ENCODE results near the gene HGFAC.

HGFAC gene

DNA sequence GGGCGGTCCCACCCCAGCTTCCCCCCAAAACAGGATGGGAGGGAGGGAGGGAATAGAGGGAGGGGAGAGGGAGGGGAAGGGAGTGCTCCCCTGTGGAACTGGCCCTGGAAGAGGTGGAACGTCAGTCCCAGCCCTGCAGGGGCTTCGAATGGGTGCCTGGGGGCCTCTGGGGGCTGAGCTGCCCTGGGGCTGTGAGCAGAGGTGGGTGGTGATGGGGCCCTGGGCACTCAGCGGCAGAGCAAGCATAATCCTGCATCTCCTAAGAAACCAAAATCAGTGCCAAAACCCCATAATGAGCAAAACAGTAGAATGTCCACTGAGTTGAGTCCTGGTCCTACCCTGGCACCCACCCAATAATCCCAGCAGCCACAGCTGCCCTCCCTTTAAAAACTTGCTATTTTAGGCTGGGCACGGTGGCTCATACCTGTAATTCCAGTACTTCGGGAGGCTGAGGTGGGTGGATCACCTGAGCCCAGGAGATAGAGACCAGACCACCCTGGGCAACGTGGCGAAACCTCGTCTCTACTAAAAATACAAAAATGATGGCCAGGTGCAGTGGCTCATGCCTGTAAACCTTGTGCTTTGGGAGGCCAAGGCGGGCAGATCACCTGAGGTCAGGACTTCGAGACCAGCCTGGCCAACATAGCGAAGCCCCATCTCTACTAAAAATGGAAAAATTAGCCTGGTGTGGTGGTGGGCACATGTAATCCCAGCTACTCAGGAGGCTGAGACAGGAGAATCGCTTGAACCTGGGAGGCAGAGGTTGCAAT, 32.4 kb downstream of the HGFAC start:
- Mint-ChIP-seq H3K27ac (no peak overlapping the region), H3K4me1 (ENCODE audit: low read depth) (no peaks in the 10 kb centered on the region)

DNA sequence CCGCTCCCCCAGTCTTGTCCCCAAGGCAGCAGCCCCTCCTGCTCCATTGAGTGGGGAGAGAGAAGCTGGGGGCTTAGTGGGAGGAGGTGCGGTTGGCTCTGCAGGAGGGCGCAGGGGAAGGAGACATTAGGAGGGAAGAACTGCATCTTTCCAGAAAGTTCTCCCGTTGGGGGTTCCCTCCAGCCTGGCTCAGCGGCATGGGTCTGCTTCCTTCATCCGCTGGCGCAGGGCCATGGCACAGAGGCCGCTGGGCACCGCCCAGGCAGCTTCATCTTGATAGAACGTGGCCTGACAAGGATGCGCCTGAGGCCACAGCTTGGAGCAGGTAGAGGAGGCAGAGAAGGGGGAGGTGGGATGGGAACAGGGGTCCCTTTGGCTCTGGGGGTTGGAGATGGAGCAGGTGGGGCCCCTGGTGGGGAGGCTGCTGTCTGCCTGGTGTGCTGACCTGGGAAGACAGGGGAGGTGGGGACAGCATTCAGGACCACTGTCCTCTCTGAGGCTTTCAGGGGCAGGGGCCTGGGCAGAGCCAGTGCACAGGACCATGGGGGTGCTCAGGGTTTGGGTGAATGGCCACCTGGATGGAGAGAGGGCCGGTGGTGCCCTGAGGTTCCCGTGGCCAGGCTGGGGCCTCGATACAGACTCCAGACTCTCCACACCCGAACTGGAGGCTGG, 33.4 kb downstream of the HGFAC start:
- no peaks in the 10 kb centered on the region for H3K4me1 Mint-ChIP-seq (ENCODE audit: low read depth)
- no peaks in the 10 kb centered on the region for H3K27me3 Mint-ChIP-seq
- H3K4me3 Mint-ChIP-seq = no peak overlapping the region
- H3K36me3 Mint-ChIP-seq (ENCODE audit: low read depth) = no peaks in the 10 kb centered on the region
- no peak overlapping the region for H3K27ac Mint-ChIP-seq
- H3K9me3 Mint-ChIP-seq = no peaks in the 10 kb centered on the region

More for the DNA sequence above, 32.4 kb downstream of the HGFAC start:
- H3K36me3 Mint-ChIP-seq (ENCODE audit: low read depth) = no peaks in the 10 kb centered on the region
- H3K27me3 Mint-ChIP-seq = no peaks in the 10 kb centered on the region
- no peaks in the 10 kb centered on the region for H3K9me3 Mint-ChIP-seq
- no peak overlapping the region for H3K4me3 Mint-ChIP-seq

DNA sequence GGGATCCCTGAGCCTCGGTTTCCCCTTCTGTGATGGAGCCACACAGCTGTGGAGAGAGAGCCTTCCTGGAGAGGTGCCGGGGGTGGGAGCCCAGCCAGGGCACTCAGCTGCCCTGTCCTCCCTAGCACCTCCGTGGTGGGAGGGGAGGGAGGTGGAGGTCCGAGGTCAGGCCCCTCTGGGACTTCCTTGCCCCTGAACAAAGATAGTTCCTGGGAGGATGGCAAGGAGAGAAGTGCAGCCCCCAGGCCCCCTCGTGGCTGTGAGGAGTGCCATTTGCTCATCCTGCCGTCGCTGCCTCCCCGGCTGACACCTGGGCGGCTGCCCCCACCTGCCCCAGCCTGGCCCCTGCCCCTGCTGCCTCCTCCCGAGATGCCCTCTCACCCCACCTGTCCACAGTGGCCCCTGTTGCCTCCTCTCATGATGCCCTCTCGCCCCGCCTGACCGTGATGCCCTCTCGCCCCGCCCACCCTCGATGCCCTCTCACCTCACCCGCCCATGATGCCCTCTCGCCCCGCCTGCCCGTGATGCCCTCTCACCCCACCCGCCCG, 34.0 kb downstream of the HGFAC start:
- Mint-ChIP-seq H3K9me3 (no peaks in the 10 kb centered on the region), H3K4me1 (ENCODE audit: low read depth) (no peaks in the 10 kb centered on the region), H3K27ac (no peak overlapping the region), H3K36me3 (ENCODE audit: low read depth) (no peaks in the 10 kb centered on the region), H3K4me3 (no peak overlapping the region), H3K27me3 (no peaks in the 10 kb centered on the region)

DNA sequence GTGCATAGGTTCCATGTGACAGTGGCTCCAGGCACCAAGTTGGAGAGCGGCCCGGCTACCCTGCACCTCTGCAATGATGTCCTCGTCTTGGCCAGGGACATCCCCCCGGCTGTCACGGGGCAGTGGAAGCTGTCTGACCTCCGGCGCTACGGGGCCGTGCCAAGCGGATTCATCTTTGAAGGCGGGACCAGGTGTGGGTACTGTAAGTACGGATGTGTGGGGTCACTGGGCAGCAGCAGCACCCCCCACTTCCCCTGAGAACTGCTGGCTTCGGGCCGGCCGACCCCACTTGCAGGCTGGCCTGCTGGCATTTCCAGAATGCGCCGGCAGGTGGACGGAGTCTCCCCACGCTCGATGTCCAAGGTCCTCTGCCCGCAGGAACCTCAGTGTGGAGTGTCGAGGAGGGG, 34.6 kb downstream of the HGFAC start:
- Mint-ChIP-seq H3K36me3 (ENCODE audit: low read depth) (no peaks in the 10 kb centered on the region), H3K4me1 (ENCODE audit: low read depth) (no peaks in the 10 kb centered on the region), H3K27me3 (peaks cover 4% of the 10 kb centered on the region), H3K27ac (no peak overlapping the region), H3K9me3 (no peaks in the 10 kb centered on the region), H3K4me3 (no peak overlapping the region)

DNA sequence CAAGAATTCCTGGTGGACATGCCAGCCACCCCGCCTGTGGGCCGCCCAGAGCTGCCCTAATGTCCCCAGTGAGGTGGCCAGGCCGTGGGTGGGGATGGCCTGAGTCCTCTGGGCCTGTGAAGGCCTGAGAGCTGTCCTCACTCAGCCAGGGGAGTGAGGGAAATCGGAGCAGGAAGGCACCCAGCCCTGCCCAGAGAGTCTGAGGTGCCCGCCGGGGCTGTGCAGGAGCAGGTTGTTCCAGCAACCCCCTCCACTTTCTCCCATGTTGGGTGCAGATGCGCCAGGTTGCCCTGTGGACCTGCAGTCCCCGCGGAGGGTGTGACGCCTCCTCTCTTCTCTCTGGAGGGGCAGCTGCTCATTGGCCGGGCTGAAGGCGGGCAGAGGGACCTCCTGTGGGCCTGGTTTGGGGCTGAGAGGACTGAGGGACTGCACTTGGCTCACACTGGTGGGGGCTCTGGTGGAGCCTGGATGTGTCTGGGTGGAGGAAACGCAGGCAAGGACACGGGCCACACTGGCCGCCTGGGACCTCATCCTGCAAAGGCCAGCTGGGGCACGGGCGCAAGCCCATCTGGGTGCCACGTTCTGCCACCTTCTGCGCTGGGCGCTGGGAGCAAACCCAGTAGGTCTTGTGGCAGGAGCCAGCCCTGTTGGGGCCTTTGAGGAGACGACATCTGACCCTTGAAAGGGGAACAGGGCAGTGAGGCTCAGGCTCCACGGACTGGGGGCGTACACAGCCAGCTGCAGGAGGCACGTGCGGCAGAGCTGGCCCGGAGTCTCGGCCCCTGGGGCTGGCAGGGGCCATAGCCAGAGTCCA, 35.4 kb downstream of the HGFAC start:
- Mint-ChIP-seq H3K4me1 (ENCODE audit: low read depth) (no peaks in the 10 kb centered on the region), H3K36me3 (ENCODE audit: low read depth) (no peaks in the 10 kb centered on the region), H3K27ac (no peak overlapping the region), H3K4me3 (no peak overlapping the region), H3K9me3 (no peaks in the 10 kb centered on the region), H3K27me3 (peaks cover 10% of the 10 kb centered on the region)

DNA sequence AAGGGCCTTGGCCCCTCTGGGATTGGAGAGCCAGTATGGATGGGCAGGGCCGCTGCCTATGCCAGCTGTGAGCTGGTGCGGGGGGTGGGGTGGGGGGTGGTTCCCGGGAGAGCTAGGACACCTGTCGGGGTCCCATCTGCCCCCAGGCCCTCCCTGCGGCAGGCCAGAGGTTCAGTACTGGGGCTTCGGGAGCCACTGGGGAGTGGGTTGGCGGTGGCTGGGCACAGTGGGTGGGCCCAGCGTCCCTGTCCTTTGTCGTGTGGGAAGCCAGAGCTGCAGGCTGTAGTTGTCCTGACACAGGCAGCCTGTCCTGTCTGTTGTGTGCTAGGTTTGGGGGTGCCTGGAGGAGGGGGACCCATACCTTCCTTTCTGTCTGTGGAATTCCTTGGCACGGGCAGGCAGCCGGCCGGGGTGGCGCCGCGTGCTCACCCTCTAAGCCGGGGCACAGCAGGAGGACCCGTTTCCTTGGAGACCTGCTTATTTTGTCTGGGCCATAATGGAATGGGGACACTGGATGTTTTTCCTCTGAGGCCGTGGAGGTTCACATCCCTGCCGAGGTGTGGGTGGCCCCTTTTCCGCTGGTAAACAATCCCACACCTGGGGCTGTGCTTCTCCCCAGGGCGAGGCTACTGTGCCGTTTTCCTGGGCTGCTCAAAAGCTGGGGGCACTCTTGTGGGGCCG, 36.1 kb downstream of the HGFAC start:
- peaks cover 10% of the 10 kb centered on the region for H3K27me3 Mint-ChIP-seq

DNA sequence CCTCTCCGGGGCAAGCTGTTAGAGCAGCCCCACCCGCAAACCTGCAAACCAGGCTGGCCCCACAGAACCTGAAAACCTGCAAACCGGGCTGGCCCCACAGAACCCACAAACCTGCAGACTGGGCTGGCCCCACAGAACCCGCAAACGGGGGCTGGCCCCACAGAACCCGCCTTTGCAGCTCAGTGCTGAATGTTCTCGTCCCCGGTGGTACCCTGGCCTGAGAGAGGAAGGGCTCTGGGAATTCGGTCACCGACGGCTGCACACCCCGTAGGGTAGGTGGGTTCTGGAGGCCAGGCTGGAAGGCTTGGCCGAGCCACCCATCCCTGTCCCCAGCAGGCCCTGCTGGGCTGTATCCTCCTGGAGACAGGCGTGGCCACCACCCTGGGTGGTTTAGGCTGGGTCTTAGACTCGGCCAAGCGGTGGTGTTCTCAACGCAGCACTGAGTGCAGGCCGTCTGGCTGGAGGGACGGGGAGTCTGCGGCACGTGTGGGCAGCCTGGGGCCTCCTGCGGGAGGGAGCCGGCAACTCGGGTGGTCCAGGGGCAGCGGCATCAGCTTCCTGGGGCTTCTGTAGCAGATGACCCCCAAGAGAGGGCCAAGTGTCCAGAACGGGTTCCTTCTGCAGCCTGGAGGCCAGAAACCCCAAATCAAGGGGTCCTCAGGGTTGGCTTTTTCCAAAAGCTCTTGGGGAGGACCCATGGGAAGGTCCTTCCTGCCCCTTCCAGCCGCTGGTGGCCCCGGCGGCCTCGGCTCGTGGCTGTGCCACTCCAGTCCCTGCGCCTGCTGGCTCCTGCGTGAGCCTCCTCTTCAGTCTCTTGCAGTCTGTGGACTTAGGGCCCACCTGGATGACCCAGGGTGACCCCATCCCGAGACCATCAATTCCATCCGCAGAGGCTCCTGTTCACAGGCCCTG, 36.9 kb downstream of the HGFAC start:
- Mint-ChIP-seq H3K36me3 (ENCODE audit: low read depth) (no peaks in the 10 kb centered on the region), H3K27me3 (peaks cover 10% of the 10 kb centered on the region), H3K4me3 (no peak overlapping the region), H3K9me3 (no peaks in the 10 kb centered on the region), H3K27ac (no peak overlapping the region), H3K4me1 (ENCODE audit: low read depth) (no peaks in the 10 kb centered on the region)

More for the DNA sequence above, 36.1 kb downstream of the HGFAC start:
- Mint-ChIP-seq H3K36me3 (ENCODE audit: low read depth) (no peaks in the 10 kb centered on the region), H3K4me1 (ENCODE audit: low read depth) (no peaks in the 10 kb centered on the region), H3K27ac (no peak overlapping the region), H3K4me3 (no peak overlapping the region), H3K9me3 (no peaks in the 10 kb centered on the region)

DNA sequence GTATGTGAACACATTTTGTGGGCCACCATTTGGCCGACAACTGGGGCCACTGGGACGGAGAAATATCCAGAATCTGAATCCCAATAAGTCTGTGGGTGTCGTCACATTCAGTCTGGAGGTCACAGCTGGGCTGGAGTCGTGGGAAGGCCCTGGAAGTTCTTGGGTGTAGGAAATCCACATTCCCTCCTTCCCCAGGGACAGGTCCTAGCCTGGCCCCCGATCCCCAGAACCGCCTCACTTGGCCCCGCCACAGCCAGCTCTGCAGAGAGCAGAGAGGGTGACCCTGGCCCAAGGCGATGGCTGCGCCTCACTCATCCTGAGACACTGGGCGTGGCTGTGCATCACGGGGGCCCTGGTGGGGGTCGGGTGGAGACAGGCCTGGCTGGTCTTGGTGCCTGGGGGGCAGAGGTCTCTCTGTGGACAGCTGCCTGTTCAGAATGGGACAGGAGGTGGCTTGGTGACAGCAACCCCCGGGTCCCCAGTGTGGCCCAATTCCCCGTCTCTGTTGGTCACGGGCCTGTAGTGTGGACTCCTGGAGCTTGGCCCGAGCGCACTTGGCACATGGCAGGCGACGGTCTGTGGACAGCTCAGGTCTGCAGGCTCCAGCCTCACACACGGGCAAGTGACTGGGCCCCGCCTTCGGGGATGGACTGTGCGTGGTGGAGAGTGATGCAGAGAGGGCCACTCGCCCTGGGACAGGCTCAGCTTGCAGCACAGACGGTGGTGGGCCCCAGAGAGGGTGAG, 37.8 kb downstream of the HGFAC start:
- Mint-ChIP-seq H3K27me3 (peaks cover 10% of the 10 kb centered on the region), H3K4me3 (no peak overlapping the region), H3K9me3 (no peaks in the 10 kb centered on the region), H3K4me1 (ENCODE audit: low read depth) (no peaks in the 10 kb centered on the region), H3K36me3 (ENCODE audit: low read depth) (no peaks in the 10 kb centered on the region), H3K27ac (no peak overlapping the region)

DNA sequence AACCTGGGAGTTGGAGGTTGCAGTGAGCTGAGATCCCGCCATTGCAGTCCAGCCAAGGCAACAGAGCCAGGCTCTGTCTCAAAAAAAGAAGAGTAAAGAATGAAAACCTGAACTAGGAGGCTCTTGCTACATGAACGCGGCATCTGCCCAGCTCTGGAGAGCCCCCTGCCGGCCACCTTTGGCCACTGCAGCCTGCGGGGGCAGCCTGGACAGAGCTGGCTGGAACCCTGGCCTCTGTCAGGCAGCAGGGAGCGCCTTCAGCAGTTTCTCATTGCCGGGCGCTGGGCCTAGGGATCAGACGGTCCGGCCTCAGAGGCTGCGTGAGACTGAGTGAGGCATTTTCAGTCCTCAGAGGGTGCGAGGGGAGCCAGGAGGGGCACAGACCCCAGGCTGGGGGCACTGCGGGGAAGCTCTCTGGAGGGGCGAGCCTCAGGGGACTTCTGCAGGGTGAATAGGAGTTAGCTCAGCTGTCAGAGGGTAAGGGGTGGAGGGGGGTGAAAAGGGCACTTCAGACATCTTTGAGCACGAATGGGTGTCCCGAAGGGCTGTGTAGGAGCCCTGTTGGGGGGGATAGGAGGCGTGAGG, 38.9 kb downstream of the HGFAC start:
- H3K9me3 Mint-ChIP-seq = no peaks in the 10 kb centered on the region
- H3K4me3 Mint-ChIP-seq = no peak overlapping the region
- peaks cover 10% of the 10 kb centered on the region for H3K27me3 Mint-ChIP-seq
- H3K27ac Mint-ChIP-seq = no peak overlapping the region
- no peaks in the 10 kb centered on the region for H3K36me3 Mint-ChIP-seq (ENCODE audit: low read depth)
- no peaks in the 10 kb centered on the region for H3K4me1 Mint-ChIP-seq (ENCODE audit: low read depth)

DNA sequence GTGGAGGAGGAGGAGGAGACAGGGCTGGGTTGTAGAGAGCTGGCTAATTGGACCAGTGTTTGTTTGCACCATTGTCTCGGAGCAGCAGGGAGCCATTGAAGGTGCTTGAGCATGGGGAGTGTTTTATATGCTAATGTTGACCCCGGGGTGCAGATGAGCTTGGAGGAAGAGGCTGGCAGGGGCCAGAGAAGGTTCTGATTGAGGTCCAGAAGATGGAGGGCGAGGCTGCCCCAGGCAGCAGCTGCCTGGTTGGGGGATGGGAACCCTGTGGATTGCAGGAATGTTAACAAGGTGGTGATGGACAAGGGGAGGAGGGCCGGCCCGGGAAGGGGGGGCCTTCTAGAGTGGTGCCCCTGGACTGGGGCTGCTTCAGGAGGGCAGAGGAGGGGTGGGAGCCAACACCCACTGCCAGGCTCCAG, 39.4 kb downstream of the HGFAC start:
- no peaks in the 10 kb centered on the region for H3K9me3 Mint-ChIP-seq
- no peaks in the 10 kb centered on the region for H3K4me1 Mint-ChIP-seq (ENCODE audit: low read depth)
- no peak overlapping the region for H3K4me3 Mint-ChIP-seq
- H3K36me3 Mint-ChIP-seq (ENCODE audit: low read depth) = no peaks in the 10 kb centered on the region
- no peak overlapping the region for H3K27ac Mint-ChIP-seq
- H3K27me3 Mint-ChIP-seq = peaks cover 10% of the 10 kb centered on the region

DNA sequence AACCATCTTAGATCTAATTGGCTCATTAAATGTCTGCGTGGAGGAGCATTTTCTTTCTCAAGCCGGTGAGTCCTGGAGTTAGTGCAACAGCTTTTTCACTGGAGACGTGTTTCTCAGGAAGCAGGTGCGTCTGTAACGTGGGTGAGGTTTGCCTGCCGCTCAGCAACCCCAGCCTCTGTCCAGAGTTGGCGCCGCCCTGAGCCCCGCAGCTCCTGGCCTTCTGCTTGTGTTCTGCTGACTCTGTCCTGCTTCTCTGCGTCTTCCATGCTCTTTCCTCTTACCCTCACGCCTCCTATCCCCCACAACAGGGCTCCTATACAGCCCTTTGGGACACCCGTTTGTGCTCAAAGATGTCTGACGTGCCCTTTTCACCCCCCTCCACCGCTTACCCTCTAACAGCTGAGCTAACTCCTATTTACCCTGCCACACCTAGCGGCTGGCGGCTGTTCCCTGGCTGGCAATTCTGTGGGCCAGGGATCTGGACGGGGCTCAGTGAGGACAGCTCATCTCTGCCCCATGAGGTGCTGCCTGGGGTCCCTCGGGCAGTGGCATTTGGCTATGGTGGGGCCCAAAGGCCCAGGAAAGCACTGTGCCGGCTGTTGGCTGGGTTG, 40.1 kb downstream of the HGFAC start:
- Mint-ChIP-seq H3K36me3 (ENCODE audit: low read depth) (no peaks in the 10 kb centered on the region), H3K4me3 (no peak overlapping the region), H3K27ac (no peak overlapping the region), H3K9me3 (no peaks in the 10 kb centered on the region), H3K27me3 (peaks cover 10% of the 10 kb centered on the region), H3K4me1 (ENCODE audit: low read depth) (no peaks in the 10 kb centered on the region)

DNA sequence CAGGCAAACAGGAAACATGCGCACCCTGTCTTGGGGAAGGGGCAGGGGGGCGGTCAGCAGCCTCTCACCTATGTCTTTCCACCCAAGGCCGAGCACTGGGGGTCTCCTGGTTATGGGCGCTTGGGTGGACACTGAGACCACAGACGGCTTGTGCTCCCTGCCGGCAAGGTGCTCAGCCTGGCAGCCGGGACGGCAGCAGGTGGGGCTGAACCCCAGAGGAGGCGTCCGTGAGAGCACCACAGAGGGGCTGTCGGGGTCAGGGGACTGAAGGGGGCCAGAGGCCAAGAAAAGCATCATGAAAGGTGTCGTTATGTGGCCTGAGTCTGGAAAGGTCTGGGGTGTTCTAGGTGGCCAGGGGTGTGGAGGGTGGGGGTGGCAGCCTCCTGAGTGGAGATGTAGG, 40.9 kb downstream of the HGFAC start:
- peaks cover 10% of the 10 kb centered on the region for H3K27me3 Mint-ChIP-seq
- H3K4me1 Mint-ChIP-seq (ENCODE audit: low read depth) = no peaks in the 10 kb centered on the region
- H3K9me3 Mint-ChIP-seq = no peaks in the 10 kb centered on the region
- no peak overlapping the region for H3K27ac Mint-ChIP-seq
- H3K36me3 Mint-ChIP-seq (ENCODE audit: low read depth) = no peaks in the 10 kb centered on the region
- no peak overlapping the region for H3K4me3 Mint-ChIP-seq
